Motor neuron (in vitro differentiated cells): ENCODE measurements around the gene AVPR1A. TPM values are rescaled to one million over a fixed set of nuclear protein-coding genes. Genes with fewer than 3 reads are reported as not detected.
"Not testable (repeated sequence)": the region's sequence is repeated elsewhere in the genome, so short reads cannot be mapped to it uniquely, and the experiment has no call there.

Experiments used
- ATAC-seq, 8 experiments: fragments of 200-7000 bp; cut with Tn5 transposase; replicated peaks in 6 of 8; 2 replicates each; pipeline ENCODE4 v1.8.0; 2021; ENCODE audit warnings: mild to moderate bottlenecking in 8 of 8, moderate library complexity in 8 of 8
- H3K27ac ChIP-seq, 2 donors: fragments of 250-450 bp; sonication (Bioruptor Pico); 2 replicates each; pipeline ENCODE4 v1.9.0; 2021; ENCODE audit warnings: antibody characterized with exemption in 2 of 2, mild to moderate bottlenecking in 2 of 2, moderate library complexity in 1 of 2
- H3K4me1 ChIP-seq, 2 donors: fragments of 250-450 bp; sonication (Bioruptor Pico); replicated peaks in 1 of 2; 2 replicates each; pipeline ENCODE4 v1.6.1; 2021; ENCODE audit warnings: antibody characterized with exemption in 2 of 2, mild to moderate bottlenecking in 2 of 2, moderate library complexity in 1 of 2
- H3K4me3 ChIP-seq, 5 donors: fragments of 250-450 bp; sonication (Bioruptor Pico); 2 replicates each; pipeline ENCODE4 v1.9.0; 2021; ENCODE audit warnings: antibody characterized with exemption in 5 of 5, mild to moderate bottlenecking in 5 of 5, moderate library complexity in 4 of 5
- WGBS, 10 experiments: fragments of 450-650 bp; shearing (Covaris generic); methylation state at CpG; one replicate each; pipeline ENCODE4 v1.0.0; 2022; 5-methylcytosine and 5-hydroxymethylcytosine counted together
- in situ Hi-C, 9 experiments: fragments of 400-800 bp; cut with MboI; loops; one replicate each; pipeline ENCODE4 v1.15.0; 2021; ENCODE audit warnings: low sequenced_read_pairs in 9 of 9, low pct_unique_long_range_greater_than_20kb in 2 of 9; ENCODE audit not compliant: unreplicated experiment in 9 of 9
- total RNA-seq, 8 experiments: library from RNA; unstranded; fragments of 300-600 nt; gene quantifications; 2 replicates each; pipeline versions ENCODE4 v1.2.3 to v1.2.4, GENCODE V29; 2022

AVPR1A gene
- 1 to 10 TPM in 1 of 8 experiments, under 1 TPM in 5, not detected in 2; 0.09 to 3.6 (median 0.19) TPM for total RNA-seq

- Histone ChIP-seq H3K4me3 (peak within 1 kb of the TSS; percentile 32 to 41 (median 36)), H3K4me1 (no peaks in the 10 kb centered on the region), H3K27ac (no peak within 1 kb of the TSS)
- WGBS, 10 experiments, result 0 to 12% (median 2%) methylated on average over 1 to 20 of the region's 64 CpGs; no CpG with 5 or more reads in 1 of the 10 experiments
- in situ Hi-C loops, result loop anchor here in 1 of 9 experiments (10.0 kb wide), 1 partner anchor 124 kb away; no protein-coding TSS in a partner anchor
- peak in 7 of 8 experiments; percentile 9 to 69 (median 65) for ATAC-seq
Measured at GRCh38 chr12:63150713-63151622, at the start of gene AVPR1A. TSS of gene AVPR1A (minus strand) at chr12:63151201. CDS start at chr12:63150836, 365 bp downstream.

GRCh38 chr12:63196168-63196567, 45.2 kb upstream of the AVPR1A start:
- Histone ChIP-seq H3K27ac (no peak overlapping the region), H3K4me3 (no peak overlapping the region), H3K4me1 (no peaks in the 10 kb centered on the region)
- 75 to 100% (median 90%) methylated on average over 2 to 7 of the region's 7 CpGs; no CpG with 5 or more reads in 4 of the 10 experiments for WGBS, 10 experiments
- no peak for ATAC-seq
- in situ Hi-C loops, result no loop called here

- H3K4me3 ChIP-seq, result no peak overlapping the region
- WGBS, 10 experiments, result 0 to 88% (median 39%) methylated on average over 1 to 2 of the region's 2 CpGs; no CpG with 5 or more reads in 4 of the 10 experiments
- no peak for ATAC-seq
- no peak overlapping the region for H3K27ac ChIP-seq
- in situ Hi-C loops, result no loop called here
- no peaks in the 10 kb centered on the region for H3K4me1 ChIP-seq
Measured at GRCh38 chr12:63179224-63179623, 28.2 kb upstream of the AVPR1A start.

- no peak overlapping the region for H3K4me3 ChIP-seq
- ATAC-seq, result no peak
- H3K4me1 ChIP-seq, result no peaks in the 10 kb centered on the region
- no peak overlapping the region for H3K27ac ChIP-seq
- in situ Hi-C loops, result no loop called here
Measured at GRCh38 chr12:63170321-63170720, 19.3 kb upstream of the AVPR1A start.

GRCh38 chr12:63167741-63168140, 16.7 kb upstream of the AVPR1A start:
- in situ Hi-C loops, result not testable (repeated sequence)
- WGBS, 10 experiments, result 0 to 93% (median 60%) methylated on average over 1 to 3 of the region's 6 CpGs; no CpG with 5 or more reads in 5 of the 10 experiments

GRCh38 chr12:63164911-63165310, 13.9 kb upstream of the AVPR1A start:
- WGBS, 10 experiments, result 0 to 100% (median 82%) methylated on average over 1 to 2 of the region's 2 CpGs; no CpG with 5 or more reads in 2 of the 10 experiments
- peak in 3 of 8 experiments; percentile 50 to 96 (median 57) for ATAC-seq
- Histone ChIP-seq H3K4me1 (no peaks in the 10 kb centered on the region), H3K27ac (no peak overlapping the region), H3K4me3 (no peak overlapping the region)
- in situ Hi-C loops, result no loop called here

More at GRCh38 chr12:63167741-63168140, 16.7 kb upstream of the AVPR1A start:
- not testable (repeated sequence) for H3K4me3 ChIP-seq, H3K27ac ChIP-seq, ATAC-seq, H3K4me1 ChIP-seq

GRCh38 chr12:63163541-63163940, 12.5 kb upstream of the AVPR1A start:
- in situ Hi-C loops, result no loop called here
- 0 to 100% (median 67%) methylated on average over 1 of the region's 1 CpG; no CpG with 5 or more reads in 3 of the 10 experiments for WGBS, 10 experiments
- no peaks in the 10 kb centered on the region for H3K4me1 ChIP-seq
- no peak overlapping the region for H3K27ac ChIP-seq
- no peak overlapping the region for H3K4me3 ChIP-seq
- ATAC-seq, result peak in 3 of 8 experiments; percentile 32 to 67 (median 40)

- no peak overlapping the region for H3K4me3 ChIP-seq
- 0 to 68% (median 33%) methylated on average over 1 to 2 of the region's 2 CpGs; no CpG with 5 or more reads in 1 of the 10 experiments for WGBS, 10 experiments
- in situ Hi-C loops, result loop anchor here in 1 of 9 experiments (10.0 kb wide), 1 partner anchor 119 kb away; no protein-coding TSS in a partner anchor
- no peaks in the 10 kb centered on the region for H3K4me1 ChIP-seq
- peak in 3 of 8 experiments; percentile 66 to 82 (median 80) for ATAC-seq
- no peak overlapping the region for H3K27ac ChIP-seq
Measured at GRCh38 chr12:63155375-63155774, 4.4 kb upstream of the AVPR1A start.

GRCh38 chr12:63154560-63154959, 3.6 kb upstream of the AVPR1A start:
- in situ Hi-C loops, result loop anchor here in 1 of 9 experiments (10.0 kb wide), 1 partner anchor 120 kb away; no protein-coding TSS in a partner anchor
- H3K27ac ChIP-seq, result no peak overlapping the region
- no peaks in the 10 kb centered on the region for H3K4me1 ChIP-seq
- ATAC-seq, result no peak
- H3K4me3 ChIP-seq, result no peak overlapping the region
- WGBS, 10 experiments, result 50 to 100% (median 90%) methylated on average over 2 to 5 of the region's 5 CpGs; no CpG with 5 or more reads in 1 of the 10 experiments

GRCh38 chr12:63152321-63152700, 1.3 kb upstream of the AVPR1A start:
- no peak for ATAC-seq
- 0 to 80% (median 26%) methylated on average over 1 to 7 of the region's 7 CpGs; no CpG with 5 or more reads in 1 of the 10 experiments for WGBS, 10 experiments

GRCh38 chr12:63151623-63152320, 771 bp upstream of the AVPR1A start:
- whole genome bisulfite sequencing, 10 experiments, result 0 to 7% (median 3%) methylated on average over 2 to 21 of the region's 26 CpGs; no CpG with 5 or more reads in 1 of the 10 experiments
- in situ Hi-C loops, result loop anchor here in 1 of 9 experiments (10.0 kb wide), 1 partner anchor 123 kb away; no protein-coding TSS in a partner anchor
- ATAC-seq, result peak; percentile 56 to 85 (median 80)
- H3K27ac ChIP-seq, result no peak overlapping the region
- H3K4me1 ChIP-seq, result no peaks in the 10 kb centered on the region
- peak overlapping the region; percentile 32 to 41 (median 36) for H3K4me3 ChIP-seq

More at GRCh38 chr12:63152321-63152700, 1.3 kb upstream of the AVPR1A start:
- in situ Hi-C loops, result loop anchor here in 1 of 9 experiments (10.0 kb wide), 1 partner anchor 122 kb away; no protein-coding TSS in a partner anchor
- Histone ChIP-seq H3K4me3 (peak overlapping the region; percentile 32 to 41 (median 36)), H3K27ac (no peak overlapping the region), H3K4me1 (no peaks in the 10 kb centered on the region)

- peak in 4 of 8 experiments; percentile 3 to 16 (median 10) for ATAC-seq
- in situ Hi-C loops, result loop anchor here in 1 of 9 experiments (10.0 kb wide), 1 partner anchor 125 kb away; no protein-coding TSS in a partner anchor
- Histone ChIP-seq H3K4me3 (peak overlapping the region; percentile 32 to 41 (median 36)), H3K4me1 (no peaks in the 10 kb centered on the region), H3K27ac (no peak overlapping the region)
- WGBS, 10 experiments, result 6 to 49% (median 17%) methylated on average over 4 to 12 of the region's 75 CpGs; no CpG with 5 or more reads in 3 of the 10 experiments
Measured at GRCh38 chr12:63149909-63150712, 890 bp downstream of the AVPR1A start.
